GM21381 (cell line): ENCODE data around the gene AHNAK.
"Not testable (repeated sequence)": the region's sequence is repeated elsewhere in the genome, so short reads cannot be mapped to it uniquely, and the experiment has no call there.

ENCODE experiments used
- ATAC-seq: cut with Tn5 transposase; IDR thresholded peaks from one replicate; pipeline ENCODE4 v1.9.1; 2021; ENCODE audit warnings: mild to moderate bottlenecking, moderate library complexity; ENCODE audit not compliant: unreplicated experiment

AHNAK gene

DNA sequence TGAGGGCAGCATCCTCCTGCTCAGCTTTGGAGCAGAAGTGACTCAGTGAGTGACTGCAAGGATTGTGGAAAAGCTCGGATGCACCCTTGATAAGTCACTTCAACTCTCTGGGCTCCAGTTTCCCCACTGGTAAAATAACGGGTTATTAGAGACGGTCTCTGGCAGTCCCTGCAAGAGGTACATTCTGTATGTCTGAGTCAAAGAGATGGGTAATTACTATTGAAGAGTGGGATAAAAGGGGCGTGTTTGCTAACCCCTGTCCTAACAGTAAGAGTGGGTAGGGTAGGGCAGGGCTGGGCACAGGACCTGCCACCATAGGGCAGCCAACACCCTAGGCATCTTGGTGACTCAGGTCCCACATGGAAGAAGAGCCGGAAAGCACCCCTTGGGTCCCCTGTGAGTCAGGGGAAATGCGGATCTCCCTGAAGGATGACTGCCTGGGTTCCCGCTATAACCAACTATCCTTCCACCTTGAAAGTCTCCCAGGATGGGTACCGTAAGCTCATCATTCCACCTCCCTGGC is 7.3 kb upstream of the AHNAK start:
- ATAC-seq: no peak

DNA sequence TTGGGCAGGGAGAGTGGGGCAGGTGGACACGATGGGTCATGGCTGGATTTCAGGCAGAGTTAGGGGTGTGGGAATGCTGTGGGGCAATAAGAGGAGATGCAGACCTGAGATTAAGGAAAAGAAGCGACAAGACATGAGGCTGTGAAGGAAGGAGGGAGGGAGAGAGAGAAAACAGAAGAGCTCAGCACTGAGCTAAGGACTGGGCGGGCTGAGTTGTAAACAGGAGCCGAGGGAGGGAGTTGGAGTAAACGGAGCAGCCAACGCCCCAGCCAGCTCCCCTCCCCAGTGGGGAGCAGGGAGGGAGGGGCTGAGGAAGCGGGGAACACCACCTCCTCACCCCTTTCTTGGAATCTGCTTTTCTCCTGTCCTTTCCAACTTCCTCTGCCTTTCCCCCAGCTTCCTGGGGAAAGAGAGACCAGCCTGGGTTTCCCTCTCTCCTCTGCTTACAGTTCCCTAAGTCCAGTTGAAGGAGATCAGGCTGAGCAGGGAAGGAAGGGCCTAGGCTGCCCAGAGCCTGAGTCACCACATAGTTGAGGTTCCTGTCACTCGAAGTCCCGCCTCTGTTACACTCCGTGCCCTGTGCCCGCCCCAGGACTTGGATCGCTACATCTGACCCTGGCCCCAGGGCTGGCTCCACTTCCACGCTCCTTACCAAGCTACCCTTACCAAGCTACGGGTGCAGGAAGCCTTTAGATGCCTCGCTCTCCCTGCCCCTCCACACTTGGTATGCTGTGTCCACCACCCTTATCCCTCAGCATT is 6.7 kb upstream of the AHNAK start:
- no peak for ATAC-seq

DNA sequence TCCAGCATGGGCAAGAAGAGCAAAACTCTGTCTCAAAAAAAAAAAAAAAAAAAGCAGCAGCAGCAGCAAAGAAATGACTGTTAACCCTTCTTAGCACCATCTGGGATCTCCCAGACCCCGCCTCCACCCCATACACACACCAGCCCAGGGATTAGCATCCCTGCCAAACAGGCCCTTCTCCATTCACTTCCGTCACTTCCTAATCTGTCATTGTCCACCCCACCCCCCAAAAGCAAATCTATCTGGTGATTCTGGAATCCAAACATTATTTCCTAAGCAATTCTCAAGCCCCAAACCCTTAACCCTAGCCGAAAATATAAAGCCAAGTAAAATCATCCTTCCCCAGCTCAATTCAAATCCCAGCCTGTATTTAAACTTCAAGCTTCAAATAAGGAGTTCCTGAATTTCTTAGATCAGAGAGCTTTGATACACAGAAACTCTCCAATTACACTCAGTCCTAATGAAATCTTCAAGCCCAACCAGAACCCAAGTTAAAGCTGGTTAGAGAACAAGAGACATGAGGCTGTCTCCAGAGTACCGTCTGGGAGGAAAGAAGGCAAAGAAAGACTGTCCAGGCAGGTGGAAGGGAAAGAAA is 6.0 kb upstream of the AHNAK start:
- ATAC-seq: no peak

DNA sequence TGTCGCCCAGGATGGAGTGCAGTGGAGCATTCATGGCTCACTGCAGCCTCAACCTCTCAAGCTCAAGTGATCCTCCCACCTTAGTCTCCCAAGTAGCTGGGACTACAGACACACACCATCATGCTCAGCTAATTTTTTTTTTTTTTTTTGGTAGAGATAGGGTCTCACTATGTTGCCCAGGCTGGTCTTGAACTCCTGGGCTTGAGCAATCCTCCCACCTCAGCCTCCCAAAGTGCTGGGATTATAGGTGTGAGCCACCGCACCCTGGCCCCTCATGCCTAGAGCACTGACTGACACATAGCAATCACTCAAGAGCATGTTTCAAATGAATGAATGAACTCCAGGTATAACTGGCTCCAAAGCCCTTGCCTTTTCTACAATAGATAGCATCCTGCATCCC is 3.9 kb upstream of the AHNAK start:
- not testable (repeated sequence) for ATAC-seq

DNA sequence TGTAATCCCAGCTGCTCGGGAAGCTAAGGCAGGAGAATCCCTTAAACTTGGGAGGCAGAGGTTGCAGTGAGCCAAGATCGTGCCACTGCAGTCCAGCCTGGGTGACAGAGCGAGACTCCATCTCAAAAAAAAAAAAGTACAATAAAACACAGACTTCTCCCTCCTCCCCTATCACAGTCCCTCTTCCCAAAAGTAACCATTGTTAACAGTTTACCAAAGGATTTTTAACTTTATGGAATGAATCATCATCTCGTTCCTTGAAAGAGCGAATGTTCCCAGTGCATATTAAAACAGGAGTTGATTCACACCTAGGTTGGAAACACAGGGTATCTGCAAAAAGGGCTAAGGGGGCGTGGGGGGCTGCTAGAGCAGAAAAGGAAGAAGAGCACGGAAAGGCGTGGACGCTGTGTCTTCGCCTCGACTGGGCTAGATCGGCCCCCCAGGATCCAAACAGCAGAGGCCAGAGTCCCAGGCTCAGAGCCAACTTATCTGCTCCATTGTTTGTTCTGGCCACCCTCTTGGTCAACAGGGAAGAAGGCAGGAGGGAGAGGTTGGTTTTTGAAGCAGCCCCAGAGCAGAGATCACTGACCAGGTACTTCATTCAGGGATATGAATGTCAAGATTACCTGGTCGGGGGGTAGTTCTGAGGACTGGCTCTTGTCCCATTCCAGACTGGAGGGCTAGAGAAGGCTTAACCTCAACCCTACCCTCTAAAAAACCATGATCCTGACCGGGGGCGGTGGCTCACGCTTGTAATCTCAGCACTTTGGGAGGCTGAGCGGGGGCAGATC is 2.1 kb upstream of the AHNAK start:
- ATAC-seq: no peak

DNA sequence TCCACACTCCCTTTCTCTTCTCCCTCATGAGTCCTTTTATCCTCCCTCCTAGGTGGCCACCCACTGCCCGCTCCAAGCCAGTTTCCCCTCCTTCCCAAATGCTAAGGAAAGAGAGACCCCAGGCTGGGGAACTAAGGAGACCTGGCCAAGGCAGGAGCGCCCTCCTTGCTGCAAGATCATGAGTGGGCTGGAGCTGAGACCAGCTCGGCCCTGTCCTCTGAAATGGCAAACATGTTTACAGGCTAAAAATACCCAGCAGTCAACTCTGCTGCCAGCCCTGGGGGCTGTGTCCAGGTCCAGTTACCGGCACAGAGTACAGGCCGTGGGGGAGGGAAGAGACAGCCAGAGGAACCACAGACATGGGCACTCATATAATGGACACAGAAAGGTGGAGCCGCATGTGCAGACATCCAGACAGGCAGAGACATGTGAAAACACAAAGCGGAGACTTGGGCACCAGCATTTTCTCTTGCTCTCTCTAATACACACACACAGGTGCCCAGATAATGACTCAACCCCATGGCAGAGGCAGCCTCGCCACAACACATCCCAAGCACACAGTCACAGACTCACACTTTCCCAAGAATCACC is 1.2 kb upstream of the AHNAK start:
- ATAC-seq: no peak

DNA sequence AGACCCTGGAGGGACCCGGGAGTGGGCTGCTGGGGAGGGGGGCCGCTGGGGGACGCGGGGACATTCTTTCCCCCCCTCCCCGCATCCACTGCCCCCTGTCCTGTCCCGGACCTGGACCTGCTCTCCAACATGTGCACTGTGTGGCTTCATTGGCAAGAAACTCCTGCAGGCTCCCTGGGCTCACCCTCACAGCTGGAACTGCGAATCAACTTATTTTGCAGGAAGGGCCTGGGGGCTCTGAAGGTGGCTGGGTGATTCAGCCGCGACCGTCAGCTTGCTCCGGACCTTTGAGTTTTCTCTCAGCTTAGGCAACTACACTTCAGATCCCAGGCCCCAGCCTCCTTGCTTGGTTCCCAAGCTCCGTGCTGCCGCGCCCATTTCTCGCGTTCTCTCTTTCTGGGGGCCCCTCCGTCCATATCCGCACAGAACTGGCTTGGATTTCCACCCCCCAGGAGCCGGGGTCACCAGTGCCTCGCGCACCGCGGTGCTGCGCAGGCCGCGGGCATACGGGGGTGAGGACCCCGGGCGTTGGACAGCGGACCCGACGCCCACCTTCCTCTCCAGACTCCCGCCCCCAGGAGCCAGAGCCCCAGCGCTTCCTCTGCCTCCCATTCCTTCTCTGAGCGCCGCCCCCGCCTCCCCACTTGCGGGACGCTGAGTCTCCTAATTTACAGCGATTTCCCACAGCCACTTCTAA is 471 bp upstream of the AHNAK start:
- no peak for ATAC-seq

DNA sequence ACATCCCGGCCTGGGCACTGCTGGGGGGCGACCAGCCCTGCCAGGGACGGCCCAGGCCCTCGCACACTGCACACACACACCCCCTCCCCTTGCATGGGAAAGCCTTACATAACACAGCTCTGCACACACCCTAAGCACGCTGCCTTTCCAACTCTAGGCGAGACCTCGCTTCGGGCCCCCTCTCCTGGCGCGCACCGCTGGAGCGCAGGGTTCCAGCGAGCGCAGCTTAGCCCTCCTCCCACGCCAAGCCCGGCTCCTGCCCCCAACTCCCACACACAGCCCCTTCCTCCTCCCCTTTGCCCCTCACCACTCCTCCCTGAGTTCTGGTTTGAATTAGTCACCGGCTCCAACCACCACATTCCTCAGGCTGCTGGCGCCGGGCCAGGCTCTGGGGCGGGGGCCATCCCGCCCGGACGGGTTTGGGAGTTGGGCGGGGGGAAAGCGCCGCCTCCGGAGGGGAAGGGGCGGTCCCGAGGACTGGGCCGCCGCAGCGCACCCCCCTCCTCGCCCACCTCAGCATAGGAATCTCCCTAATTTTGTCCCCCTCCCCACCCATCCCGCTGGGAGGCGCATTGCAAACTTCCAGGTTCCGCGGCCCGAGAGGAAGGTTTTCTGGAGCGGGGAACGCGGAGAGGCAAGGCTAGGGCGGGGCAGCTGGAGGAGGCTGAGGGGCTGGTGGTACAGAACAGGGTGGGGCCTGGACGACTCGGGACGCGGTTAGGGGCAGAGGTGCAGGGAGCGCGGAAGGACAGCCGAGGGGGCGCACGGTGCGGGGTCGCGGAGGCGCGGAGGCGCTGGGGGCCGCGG is 966 bp downstream of the AHNAK start:
- ATAC-seq: no peak

DNA sequence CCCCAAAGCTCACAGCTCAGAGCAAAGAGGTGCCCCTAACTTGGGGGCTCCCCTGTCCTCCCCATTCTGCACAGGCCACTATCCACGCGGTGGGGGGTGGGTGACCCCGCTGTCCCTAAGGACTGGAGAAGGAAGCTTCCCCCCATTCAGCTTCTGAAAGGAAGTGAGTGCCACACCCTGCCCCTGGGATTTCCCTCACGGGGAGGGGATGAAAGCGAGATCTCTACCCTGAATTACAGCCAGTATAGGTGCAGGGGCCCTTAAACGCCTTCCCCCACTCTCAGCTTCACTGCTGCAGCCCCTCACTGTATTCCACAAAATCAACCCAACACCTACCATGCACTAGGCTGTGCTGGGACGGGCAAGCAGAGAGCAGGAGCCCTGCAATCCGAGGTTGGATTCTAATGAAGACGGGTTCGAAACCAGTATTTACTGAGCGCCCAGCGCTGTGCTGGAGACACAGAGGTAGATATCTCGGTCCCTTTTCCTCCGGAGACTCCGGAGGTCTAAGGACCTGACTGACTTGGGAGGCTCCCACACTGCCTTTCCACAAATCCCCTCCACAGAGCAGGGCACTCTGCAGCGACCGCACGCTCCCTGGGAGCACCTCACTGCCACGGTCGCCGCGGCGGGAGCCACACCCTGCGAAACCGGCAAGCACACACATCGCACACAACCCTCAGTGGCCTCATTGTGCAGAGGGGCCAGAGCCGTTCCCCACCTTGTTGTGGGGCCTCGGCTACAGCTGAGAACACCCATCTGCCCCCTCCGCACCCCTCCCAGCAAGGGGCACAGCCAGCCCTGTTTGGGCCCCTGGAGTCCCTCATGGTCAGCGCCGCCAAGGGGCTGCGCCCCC is 1.8 kb downstream of the AHNAK start:
- ATAC-seq: no peak

DNA sequence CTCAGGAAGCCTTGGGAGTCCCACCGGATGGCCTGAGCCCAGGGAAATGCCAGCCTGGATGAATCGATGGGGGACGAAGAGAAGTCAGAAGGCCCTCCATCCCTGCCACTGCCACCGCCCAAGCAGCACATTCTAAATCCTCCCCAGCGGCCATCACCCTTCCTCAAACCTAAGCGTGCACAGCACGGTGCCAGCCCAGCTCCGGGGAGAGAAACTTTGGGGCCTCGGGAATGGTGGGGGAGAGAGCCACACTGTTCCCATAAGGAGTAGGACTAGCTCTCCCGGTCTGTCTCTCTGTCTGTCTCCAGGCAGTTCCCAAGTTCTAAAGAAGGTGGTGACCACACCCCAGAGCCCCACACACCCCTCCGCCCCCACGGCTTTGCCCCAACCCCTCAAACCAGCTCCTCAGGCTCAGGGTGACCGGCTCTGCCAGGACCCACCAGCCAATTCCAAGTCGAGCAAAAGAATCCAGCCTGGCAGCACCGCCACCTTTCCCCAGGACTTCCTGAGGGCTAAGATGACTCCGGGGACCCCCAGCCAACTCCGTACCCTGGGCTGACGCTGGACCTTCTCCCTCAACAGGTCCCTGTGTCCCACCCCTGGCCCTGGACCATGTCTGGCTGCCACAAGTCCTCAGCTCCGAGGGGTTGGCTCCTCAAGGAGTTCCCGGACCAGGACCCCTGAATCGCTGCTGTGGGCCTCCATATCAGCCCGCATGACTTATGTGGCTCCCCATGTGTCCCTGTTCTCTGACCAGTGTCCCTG is 2.7 kb downstream of the AHNAK start:
- no peak for ATAC-seq

DNA sequence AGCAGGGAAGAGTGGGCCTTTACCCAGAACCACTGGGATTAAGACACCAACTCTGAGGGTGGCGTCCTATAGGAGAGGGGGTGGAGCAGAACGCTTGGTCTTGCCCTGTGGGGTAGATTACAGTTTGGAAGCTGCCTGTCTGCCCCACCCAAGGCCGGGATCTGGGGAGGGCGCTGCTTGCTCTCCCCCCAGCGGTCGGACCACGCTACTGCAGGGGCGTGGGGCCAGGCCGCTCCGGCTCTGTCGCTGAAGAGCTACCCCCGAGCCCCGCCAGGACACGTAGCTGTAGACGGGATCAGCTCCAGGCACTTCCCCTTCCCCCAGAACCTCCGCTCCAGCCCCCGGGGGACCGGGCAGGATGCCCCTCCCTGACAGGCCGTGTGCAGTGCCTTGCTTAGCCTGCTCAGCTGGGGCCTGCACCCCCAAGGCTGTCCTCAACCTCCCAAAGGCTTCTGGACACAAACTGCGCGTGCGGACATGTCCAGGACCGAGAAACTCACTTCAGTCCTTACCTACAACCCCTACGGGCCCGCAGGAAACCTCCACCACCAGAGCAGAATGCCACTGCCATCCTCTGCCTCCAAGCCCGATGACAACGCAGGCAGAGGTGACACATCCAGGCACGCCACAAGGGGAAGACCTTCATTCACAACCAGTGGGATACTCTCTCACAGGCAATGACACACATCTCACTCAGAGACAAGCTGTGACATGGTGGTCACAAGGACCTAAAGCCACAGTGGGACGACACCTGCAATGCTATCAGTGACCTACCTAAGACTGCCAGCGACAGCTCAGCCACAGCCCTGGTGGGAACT is 3.6 kb downstream of the AHNAK start:
- no peak for ATAC-seq

DNA sequence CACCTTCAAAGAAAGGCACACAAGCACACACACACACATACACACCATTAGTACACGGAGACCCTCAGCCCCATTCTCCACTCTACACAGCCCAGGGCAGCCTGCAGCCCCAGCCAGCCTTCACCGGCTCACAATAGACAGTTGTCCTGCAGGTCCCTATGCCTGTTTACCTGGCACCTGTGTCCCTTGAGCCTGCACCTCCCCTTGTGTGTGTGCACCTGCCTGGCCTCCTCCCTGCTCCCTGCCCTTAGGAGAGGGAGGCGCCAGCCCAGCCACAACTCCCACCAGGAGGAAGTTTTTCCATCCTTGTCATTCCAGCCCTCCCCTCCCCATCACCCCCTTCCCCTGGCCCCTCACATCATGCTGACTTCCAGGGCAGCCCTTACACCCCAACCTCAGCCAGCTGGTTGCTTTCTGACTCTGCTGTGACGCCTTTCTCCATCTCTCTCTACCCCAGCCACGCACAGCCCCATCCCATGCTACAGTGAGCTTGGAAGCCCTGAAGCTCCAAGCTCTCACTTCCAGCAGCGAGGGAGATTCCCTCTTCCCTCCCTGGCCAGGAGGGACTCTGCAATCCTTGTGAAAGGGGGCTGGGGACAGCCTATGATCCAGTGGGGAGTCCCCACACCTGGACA is 4.4 kb downstream of the AHNAK start:
- no peak for ATAC-seq

DNA sequence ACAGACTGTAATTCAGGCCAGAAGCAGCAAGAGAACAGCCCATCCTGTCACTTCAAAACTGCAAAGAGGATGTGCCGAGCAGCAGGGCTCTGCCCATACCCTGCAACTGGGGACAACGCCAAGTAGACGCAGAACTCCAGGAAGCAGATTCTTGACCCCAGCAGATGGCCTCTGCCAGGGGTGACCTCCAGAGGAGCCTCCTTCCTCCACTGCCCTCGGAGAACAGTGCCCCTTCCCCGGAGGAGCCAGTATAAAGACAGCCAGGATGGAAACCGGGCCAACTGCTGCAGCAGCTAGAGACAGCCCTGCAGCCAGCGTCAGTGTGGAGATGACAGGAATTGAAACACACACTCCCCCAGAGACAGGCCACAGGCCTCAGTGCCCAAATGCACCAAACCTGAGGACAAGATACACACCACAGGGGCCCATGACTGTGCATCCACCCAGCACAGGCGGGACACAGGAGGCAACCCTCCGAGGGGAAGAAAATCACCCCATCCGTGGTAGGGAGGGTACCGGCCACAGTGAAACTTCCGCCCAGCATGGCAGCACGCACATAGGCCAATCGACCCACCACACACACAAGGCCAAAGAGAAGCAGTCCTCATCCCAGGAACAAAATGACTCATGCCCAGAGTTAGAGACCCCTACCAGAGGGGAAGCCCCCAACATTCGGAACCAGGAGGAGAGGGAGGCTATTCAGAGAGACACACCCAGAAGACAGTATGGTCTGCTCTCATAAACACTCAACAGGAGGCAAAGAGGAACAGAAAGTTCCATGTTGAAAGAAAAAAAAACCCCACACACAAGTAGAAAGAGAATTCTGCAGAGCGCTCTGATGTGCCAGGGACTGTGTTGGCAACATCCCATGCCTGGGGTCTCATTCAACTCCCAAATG is 5.6 kb downstream of the AHNAK start:
- ATAC-seq: peak; percentile 44

DNA sequence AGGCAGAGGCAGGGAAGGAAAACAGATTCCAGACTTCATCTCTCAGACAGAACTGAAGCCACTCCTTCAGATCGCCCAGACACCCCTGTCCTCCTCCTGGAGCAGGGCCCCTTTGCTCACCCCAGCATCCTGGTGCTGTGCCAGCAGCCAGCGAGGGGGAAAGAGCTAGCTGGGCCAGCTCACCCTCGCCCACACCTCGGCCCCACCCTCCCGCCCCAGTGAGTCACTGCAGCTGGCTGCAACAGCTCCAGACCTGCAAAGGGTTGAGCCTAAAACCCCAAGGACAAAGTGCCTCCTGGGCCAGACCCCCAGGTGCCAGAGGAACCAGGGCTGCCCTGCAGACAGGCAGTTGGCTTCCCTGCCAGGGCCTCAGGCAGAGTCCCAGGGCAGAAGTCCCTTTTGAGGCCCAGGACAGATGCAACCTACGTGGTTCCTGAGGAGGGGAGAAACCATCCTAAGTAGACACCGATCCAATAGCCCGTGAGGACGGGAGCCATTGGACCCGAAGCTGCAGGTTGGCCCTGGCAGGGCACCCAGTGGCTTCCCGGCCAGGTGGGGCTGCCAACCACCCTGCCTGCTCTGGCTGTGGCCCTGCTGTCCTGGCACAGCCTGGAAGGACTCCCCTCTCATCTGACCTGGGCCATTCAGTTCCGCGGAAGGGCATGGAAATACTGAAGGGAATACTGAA is 7.2 kb downstream of the AHNAK start:
- ATAC-seq: no peak

DNA sequence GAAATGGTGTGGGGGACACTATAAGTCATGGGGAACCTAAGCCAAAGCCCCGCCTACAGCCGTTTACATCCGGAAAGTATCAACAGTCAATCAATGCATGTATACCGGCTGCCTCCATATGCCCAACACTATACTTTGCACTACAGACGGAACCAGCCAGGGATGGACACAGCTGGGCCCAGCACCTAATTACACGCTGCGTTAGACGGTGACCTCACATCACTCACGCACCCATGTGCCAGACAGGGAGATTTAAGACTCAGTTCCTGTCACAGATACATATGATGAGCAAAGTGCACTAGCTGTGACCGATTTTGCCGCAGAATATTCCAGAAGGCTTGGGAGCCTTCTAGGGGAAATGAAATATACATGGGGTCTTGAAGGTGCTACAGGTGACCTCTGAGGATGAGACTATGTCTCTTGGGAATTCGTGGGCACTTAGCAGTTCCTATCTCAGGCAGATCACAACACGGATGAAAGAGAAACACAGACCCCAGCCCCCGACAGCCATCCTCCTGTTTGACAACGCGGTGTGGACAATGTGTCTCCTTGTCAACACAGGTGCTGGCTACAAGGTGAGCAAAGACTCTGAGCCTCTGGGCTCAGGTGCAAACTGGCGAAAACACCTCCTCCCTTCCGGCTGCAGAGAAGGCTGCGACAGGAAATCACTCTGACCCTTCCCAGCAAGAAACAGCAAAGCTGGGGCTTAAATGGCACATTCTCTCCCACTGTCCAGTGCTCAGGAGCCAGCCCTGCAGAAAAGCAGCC is 8.0 kb downstream of the AHNAK start:
- no peak for ATAC-seq
